ENCODE results near the gene MPZL2. TPM values are rescaled to one million over a fixed set of nuclear protein-coding genes. Genes with fewer than 3 reads are reported as not detected.

The MPZL2 gene
- total and polyA plus RNA-seq, 12 donors = 0.48 to 14.9 (median 5.1) TPM

- DNase-seq = no peak
These were observed 40.6 kb upstream of the MPZL2 start, which contains the start of gene CD3E for GRCh38 chr11:118304568-118305248. CD3E (plus strand) TSS chr11:118304730; CDS start chr11:118304953, 223 bp downstream.

GRCh38 chr11:118304227-118304567 lies 40.1 kb upstream of the MPZL2 start:
- H3K27me3 ChIP-seq = no peaks in the 10 kb centered on the region
- intact Hi-C loops (cut with DNase I) = no loop called here
- no peak for DNase-seq
- no peaks in the 10 kb centered on the region for H3K9me3 ChIP-seq (replicated peaks in 1 of 3)
- H3K27ac ChIP-seq = no peak overlapping the region
- TF ChIP-seq CTCF (IDR thresholded peaks at IDR 0.05) (no peak), POLR2A (IDR thresholded peaks at IDR 0.05) (no peak)
- no peak overlapping the region for H3K4me3 ChIP-seq
- WGBS, 4 donors = 63 to 79% (median 71%) methylated on average over 1 of the region's 1 CpG
- H3K36me3 ChIP-seq (replicated peaks in 1 of 2) = no peaks in the 10 kb centered on the region
- no peaks in the 10 kb centered on the region for H3K4me1 ChIP-seq (replicated peaks in 1 of 2)

More at GRCh38 chr11:118304568-118305248, 40.6 kb upstream of the MPZL2 start, which contains the start of gene CD3E:
- 73 to 83% (median 78%) methylated on average over 8 of the region's 8 CpGs for WGBS, 4 donors
- TF ChIP-seq CTCF (IDR thresholded peaks at IDR 0.05) = no peak
- TF ChIP-seq POLR2A (IDR thresholded peaks at IDR 0.05) = no peak
- Histone ChIP-seq H3K4me1 (replicated peaks in 1 of 2) (no peaks in the 10 kb centered on the region), H3K4me3 (no peak within 1 kb of the TSS), H3K27ac (no peak within 1 kb of the TSS), H3K9me3 (replicated peaks in 1 of 3) (no peaks in the 10 kb centered on the region), H3K36me3 (replicated peaks in 1 of 2) (no peaks in the 10 kb centered on the region), H3K27me3 (no peaks in the 10 kb centered on the region)
- intact Hi-C loops (cut with DNase I) = no loop called here

- TF ChIP-seq CTCF (IDR thresholded peaks at IDR 0.05) (no peak), POLR2A (IDR thresholded peaks at IDR 0.05) (no peak)
- WGBS, 4 donors = 47 to 62% (median 49%) methylated on average over 8 of the region's 8 CpGs
- Histone ChIP-seq H3K27ac (no peak overlapping the region), H3K4me3 (no peak overlapping the region), H3K9me3 (replicated peaks in 1 of 3) (no peaks in the 10 kb centered on the region), H3K27me3 (no peaks in the 10 kb centered on the region), H3K36me3 (replicated peaks in 1 of 2) (no peaks in the 10 kb centered on the region), H3K4me1 (replicated peaks in 1 of 2) (no peaks in the 10 kb centered on the region)
- intact Hi-C loops (cut with DNase I) = no loop called here
- no peak for DNase-seq
These were observed 37.6 kb upstream of the MPZL2 start for GRCh38 chr11:118301600-118302195.

GRCh38 chr11:118295815-118296454 lies 31.8 kb upstream of the MPZL2 start:
- Histone ChIP-seq H3K4me1 (replicated peaks in 1 of 2) (no peaks in the 10 kb centered on the region), H3K4me3 (no peak overlapping the region), H3K27ac (no peak overlapping the region), H3K36me3 (replicated peaks in 1 of 2) (no peaks in the 10 kb centered on the region), H3K27me3 (peaks cover 3% of the 10 kb centered on the region), H3K9me3 (replicated peaks in 1 of 3) (no peaks in the 10 kb centered on the region)
- WGBS, 4 donors = 57 to 63% (median 60%) methylated on average over 3 of the region's 3 CpGs
- intact Hi-C loops (cut with DNase I) = no loop called here
- no peak for TF ChIP-seq POLR2A (IDR thresholded peaks at IDR 0.05)
- TF ChIP-seq CTCF (IDR thresholded peaks at IDR 0.05) = peak in 5 of 6 experiments; percentile 12 to 47 (median 27)
- DNase-seq = no peak

Data from adrenal gland (tissue), 12 donors.